ENCODE results near the gene KHSRP. TPM values are rescaled to one million over a fixed set of nuclear protein-coding genes. Genes with fewer than 3 reads are reported as not detected.

KHSRP gene
- total RNA-seq, 1 experiment from 2014 or later = 94.5 TPM

DNA sequence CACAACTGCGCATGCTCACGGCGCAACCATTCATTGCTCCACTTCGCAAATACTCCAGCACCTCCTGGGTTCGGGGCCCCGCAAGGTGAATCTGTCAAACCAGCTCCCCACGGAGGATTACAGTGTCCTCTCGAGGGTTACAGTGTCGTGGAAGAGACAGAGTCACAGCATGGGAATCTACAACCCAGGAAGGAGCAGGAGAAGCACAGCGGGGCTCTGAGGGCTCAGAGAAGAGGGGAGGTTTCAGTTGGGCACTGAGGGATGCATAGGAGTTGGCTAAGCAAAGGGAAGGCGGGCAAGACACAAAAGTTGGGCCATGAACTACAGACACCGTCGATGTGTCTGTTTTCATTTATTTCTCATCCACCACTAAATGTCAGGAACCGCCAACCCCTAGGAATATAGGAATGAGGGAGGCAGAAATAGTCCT, 30.6 kb downstream of the KHSRP start:
- Histone ChIP-seq H4K20me1 (ENCODE audit: insufficient read depth, low read depth, low read length) (no peaks in the 10 kb centered on the region), H3K4me1 (ENCODE audit: low read length) (peaks cover 18% of the 10 kb centered on the region), H3K9me2 (replicated peaks; ENCODE audit: insufficient read depth, low read length) (no peaks in the 10 kb centered on the region), H3K79me2 (ENCODE audit: low read length) (peaks cover 26% of the 10 kb centered on the region), H3K9ac (ENCODE audit: low read length) (peak overlapping the region; percentile 97), H3K27ac (ENCODE audit: low read length) (no peak overlapping the region), H3K27me3 (ENCODE audit: low read length) (no peaks in the 10 kb centered on the region), H3K4me3 (ENCODE audit: low read length) (peak overlapping the region; percentile 97), H3K9me3 (ENCODE audit: low read length) (no peaks in the 10 kb centered on the region), H3K36me3 (ENCODE audit: insufficient read depth, low read length) (peaks cover 10% of the 10 kb centered on the region; the same call in 1 of the 2 replicates), H2AFZ (ENCODE audit: low read length) (peak overlapping the region; percentile 100), H3K4me2 (ENCODE audit: low read depth, low read length, poor library complexity, severe bottlenecking) (peak overlapping the region; percentile 93)
- peak; percentile 87 for DNase-seq

- H3K4me3 ChIP-seq (ENCODE audit: low read length) = peak within 1 kb of the TSS; percentile 97
- H3K27me3 ChIP-seq (ENCODE audit: low read length) = no peaks in the 10 kb centered on the region
- H3K9me3 ChIP-seq (ENCODE audit: low read length) = no peaks in the 10 kb centered on the region
- H2AFZ ChIP-seq (ENCODE audit: low read length) = peak within 1 kb of the TSS; percentile 100
- no peaks in the 10 kb centered on the region for H4K20me1 ChIP-seq (ENCODE audit: insufficient read depth, low read depth, low read length)
- peak; percentile 98 for DNase-seq
- peaks cover 26% of the 10 kb centered on the region for H3K79me2 ChIP-seq (ENCODE audit: low read length)
- H3K9me2 ChIP-seq (replicated peaks; ENCODE audit: insufficient read depth, low read length) = no peaks in the 10 kb centered on the region
- peaks cover 18% of the 10 kb centered on the region for H3K4me1 ChIP-seq (ENCODE audit: low read length)
- peaks cover 10% of the 10 kb centered on the region; the same call in 1 of the 2 replicates for H3K36me3 ChIP-seq (ENCODE audit: insufficient read depth, low read length)
- H3K4me2 ChIP-seq (ENCODE audit: low read depth, low read length, poor library complexity, severe bottlenecking) = peak within 1 kb of the TSS; percentile 93
- H3K9ac ChIP-seq (ENCODE audit: low read length) = peak within 1 kb of the TSS; percentile 97
- H3K27ac ChIP-seq (ENCODE audit: low read length) = peak within 1 kb of the TSS; percentile 35; the same call in 1 of the 2 replicates
Observed at GRCh38 chr19:6393074-6393982, 31.3 kb downstream of the KHSRP start, which contains the start of gene GTF2F1. Gene GTF2F1 (minus strand): TSS chr19:6393164. CDS start chr19:6392995, 169 bp downstream.

DNA sequence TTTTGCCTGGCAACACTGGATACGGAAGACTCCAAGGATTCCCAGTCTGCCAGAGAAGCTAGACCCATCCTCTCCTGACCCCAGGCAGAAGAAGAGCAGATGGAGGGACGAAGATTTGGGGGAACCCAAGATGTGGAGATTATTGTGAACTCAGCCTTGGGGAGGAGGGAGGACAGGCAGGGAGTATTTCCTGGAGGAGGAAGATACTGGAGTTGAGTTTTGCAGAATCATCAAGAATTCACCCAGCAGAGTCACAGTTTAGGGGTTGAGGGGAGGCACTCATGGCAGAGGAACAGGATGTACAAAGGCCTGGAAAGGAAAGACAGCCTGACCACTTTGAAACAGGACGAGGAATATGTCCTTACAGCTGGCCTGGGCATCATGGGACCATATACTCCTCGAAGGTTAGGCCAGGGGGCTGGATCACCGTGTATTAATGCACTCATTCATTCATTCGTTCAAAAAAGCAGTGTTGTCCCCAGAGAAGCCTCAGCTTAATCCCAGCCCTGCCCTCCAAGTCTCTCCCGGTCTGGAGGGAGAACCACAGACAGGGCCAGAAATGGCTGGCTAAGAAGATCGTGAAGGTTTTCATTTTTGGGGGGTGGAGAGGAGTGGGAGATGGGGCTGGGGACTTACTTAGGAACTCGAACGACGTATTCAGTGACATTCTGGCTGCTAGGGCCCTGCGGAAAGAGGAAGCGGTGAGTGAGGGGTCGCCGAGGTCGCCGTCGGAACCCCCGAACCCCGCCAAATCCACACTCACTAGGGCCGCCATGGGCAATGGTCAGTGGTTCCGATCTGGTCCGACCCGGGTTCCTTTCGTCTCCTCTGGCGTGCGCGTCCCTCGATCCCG, 32.2 kb downstream of the KHSRP start:
- DNase-seq = peak; percentile 38
- H3K27ac ChIP-seq (ENCODE audit: low read length) = no peak overlapping the region
- H3K36me3 ChIP-seq (ENCODE audit: insufficient read depth, low read length) = peaks cover 10% of the 10 kb centered on the region; the same call in 1 of the 2 replicates
- no peaks in the 10 kb centered on the region for H3K9me3 ChIP-seq (ENCODE audit: low read length)
- H3K27me3 ChIP-seq (ENCODE audit: low read length) = no peaks in the 10 kb centered on the region
- peaks cover 18% of the 10 kb centered on the region for H3K4me1 ChIP-seq (ENCODE audit: low read length)
- H3K4me3 ChIP-seq (ENCODE audit: low read length) = peak overlapping the region; percentile 97
- H3K9me2 ChIP-seq (replicated peaks; ENCODE audit: insufficient read depth, low read length) = no peaks in the 10 kb centered on the region
- H3K79me2 ChIP-seq (ENCODE audit: low read length) = peaks cover 26% of the 10 kb centered on the region
- peak overlapping the region; percentile 97 for H3K9ac ChIP-seq (ENCODE audit: low read length)
- H2AFZ ChIP-seq (ENCODE audit: low read length) = peak overlapping the region; percentile 100; the same call in 1 of the 2 replicates
- H3K4me2 ChIP-seq (ENCODE audit: low read depth, low read length, poor library complexity, severe bottlenecking) = peak overlapping the region; percentile 93
- H4K20me1 ChIP-seq (ENCODE audit: insufficient read depth, low read depth, low read length) = no peaks in the 10 kb centered on the region

DNA sequence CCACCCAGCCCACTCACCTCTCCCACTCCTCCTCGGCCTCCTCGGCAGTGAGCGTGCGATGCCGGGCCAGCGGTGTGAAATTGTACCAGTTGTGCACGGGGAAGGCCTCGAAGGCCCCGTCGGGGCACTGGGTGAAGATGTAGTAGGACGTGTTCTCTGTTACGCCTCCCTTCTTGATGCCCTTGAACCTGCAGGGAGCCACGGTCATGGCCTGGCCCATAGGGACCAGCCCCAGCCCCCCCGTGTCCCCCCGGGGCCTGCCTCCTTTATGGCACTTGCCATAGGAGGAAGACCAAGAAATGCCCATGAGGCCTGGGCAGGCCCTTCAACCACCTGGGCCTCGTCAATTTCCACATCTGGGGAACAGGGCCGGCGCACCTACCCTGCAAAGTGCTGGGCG, 37.2 kb downstream of the KHSRP start:
- Histone ChIP-seq H3K36me3 (ENCODE audit: insufficient read depth, low read length) (peaks cover 15% of the 10 kb centered on the region), H3K27me3 (ENCODE audit: low read length) (no peaks in the 10 kb centered on the region), H4K20me1 (ENCODE audit: insufficient read depth, low read depth, low read length) (no peaks in the 10 kb centered on the region), H3K4me1 (ENCODE audit: low read length) (peaks cover 9% of the 10 kb centered on the region), H3K27ac (ENCODE audit: low read length) (no peak overlapping the region), H3K4me3 (ENCODE audit: low read length) (no peak overlapping the region), H3K9ac (ENCODE audit: low read length) (no peak overlapping the region), H2AFZ (ENCODE audit: low read length) (no peak overlapping the region), H3K9me2 (replicated peaks; ENCODE audit: insufficient read depth, low read length) (no peaks in the 10 kb centered on the region), H3K9me3 (ENCODE audit: low read length) (no peaks in the 10 kb centered on the region), H3K4me2 (ENCODE audit: low read depth, low read length, poor library complexity, severe bottlenecking) (no peak overlapping the region), H3K79me2 (ENCODE audit: low read length) (peaks cover 20% of the 10 kb centered on the region)
- peak; percentile 23 for DNase-seq

DNA sequence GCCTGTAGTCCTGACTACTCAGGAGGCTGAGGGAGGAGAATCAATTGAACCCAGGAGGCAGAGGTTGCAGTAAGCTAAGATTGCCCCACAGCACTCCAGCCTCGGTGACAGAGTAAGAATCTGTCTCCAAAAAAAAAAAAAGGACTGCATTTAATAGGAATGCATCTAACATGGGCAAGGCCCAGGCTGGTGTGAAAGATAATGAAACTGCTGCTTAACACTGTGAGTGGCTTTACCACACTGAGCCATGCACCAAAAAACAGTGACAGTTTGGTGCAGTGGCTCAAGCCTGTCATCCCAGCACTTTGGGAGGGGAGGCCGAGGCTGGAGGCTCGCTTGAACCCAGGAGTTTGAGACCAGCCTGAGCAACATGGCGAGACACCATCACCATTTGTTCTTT, 40.2 kb downstream of the KHSRP start:
- Histone ChIP-seq H3K9ac (ENCODE audit: low read length) (no peak overlapping the region), H3K27me3 (ENCODE audit: low read length) (no peaks in the 10 kb centered on the region), H3K4me3 (ENCODE audit: low read length) (no peak overlapping the region), H3K4me2 (ENCODE audit: low read depth, low read length, poor library complexity, severe bottlenecking) (no peak overlapping the region), H3K36me3 (ENCODE audit: insufficient read depth, low read length) (peaks cover 28% of the 10 kb centered on the region), H3K4me1 (ENCODE audit: low read length) (no peaks in the 10 kb centered on the region), H2AFZ (ENCODE audit: low read length) (no peak overlapping the region), H3K9me3 (ENCODE audit: low read length) (no peaks in the 10 kb centered on the region), H4K20me1 (ENCODE audit: insufficient read depth, low read depth, low read length) (no peaks in the 10 kb centered on the region), H3K9me2 (replicated peaks; ENCODE audit: insufficient read depth, low read length) (no peaks in the 10 kb centered on the region), H3K27ac (ENCODE audit: low read length) (no peak overlapping the region), H3K79me2 (ENCODE audit: low read length) (no peaks in the 10 kb centered on the region)
- peak; percentile 10 for DNase-seq

- Histone ChIP-seq H3K36me3 (ENCODE audit: insufficient read depth, low read length) (peaks cover 26% of the 10 kb centered on the region), H3K4me2 (ENCODE audit: low read depth, low read length, poor library complexity, severe bottlenecking) (no peak overlapping the region), H3K9me3 (ENCODE audit: low read length) (no peaks in the 10 kb centered on the region), H4K20me1 (ENCODE audit: insufficient read depth, low read depth, low read length) (no peaks in the 10 kb centered on the region), H3K27ac (ENCODE audit: low read length) (no peak overlapping the region), H3K4me1 (ENCODE audit: low read length) (no peaks in the 10 kb centered on the region), H2AFZ (ENCODE audit: low read length) (no peak overlapping the region), H3K9me2 (replicated peaks; ENCODE audit: insufficient read depth, low read length) (no peaks in the 10 kb centered on the region), H3K79me2 (ENCODE audit: low read length) (no peaks in the 10 kb centered on the region), H3K4me3 (ENCODE audit: low read length) (no peak overlapping the region), H3K27me3 (ENCODE audit: low read length) (no peaks in the 10 kb centered on the region), H3K9ac (ENCODE audit: low read length) (no peak overlapping the region)
- peak; percentile 28 for DNase-seq
Observed at GRCh38 chr19:6383188-6383587, 41.4 kb downstream of the KHSRP start.

DNA sequence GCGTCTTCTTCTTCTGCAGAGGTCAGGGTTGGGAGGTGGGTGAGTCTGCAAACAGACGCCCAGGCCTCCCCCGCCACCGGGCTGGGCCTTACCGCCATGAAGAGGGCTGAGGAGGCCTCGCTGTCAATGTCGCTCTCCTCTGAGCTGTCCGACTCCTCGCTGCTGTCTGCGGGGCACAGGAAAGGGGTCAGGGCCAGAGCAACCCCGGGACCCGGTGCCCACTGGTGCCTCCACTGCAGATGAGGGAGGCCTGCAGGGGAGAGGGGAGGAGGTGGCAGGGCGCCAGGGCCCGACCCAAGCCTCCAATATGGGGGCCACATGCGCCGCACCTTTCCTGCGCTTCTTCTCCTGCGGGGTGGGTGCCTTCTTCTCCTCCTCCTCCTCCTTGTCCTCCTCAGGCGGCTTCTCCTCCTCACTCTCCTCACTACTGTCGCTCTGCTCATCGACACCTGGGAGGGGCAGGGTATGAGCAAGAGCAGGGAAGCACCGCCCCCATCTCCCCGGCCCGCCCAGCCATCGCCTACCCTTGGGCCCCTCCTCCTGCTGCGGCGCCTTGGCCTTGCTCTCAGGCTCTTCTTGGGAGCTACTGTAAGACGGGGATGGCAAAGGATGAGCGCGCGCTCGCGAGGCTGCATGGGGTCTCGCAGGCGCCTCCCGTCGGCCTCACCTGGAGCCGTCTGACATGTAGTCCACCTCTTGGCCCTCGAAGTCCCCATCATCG, 43.4 kb downstream of the KHSRP start:
- peak; percentile 34 for DNase-seq
- H4K20me1 ChIP-seq (ENCODE audit: insufficient read depth, low read depth, low read length) = no peaks in the 10 kb centered on the region
- H3K4me3 ChIP-seq (ENCODE audit: low read length) = no peak overlapping the region
- no peaks in the 10 kb centered on the region for H3K9me2 ChIP-seq (replicated peaks; ENCODE audit: insufficient read depth, low read length)
- H3K27me3 ChIP-seq (ENCODE audit: low read length) = no peaks in the 10 kb centered on the region
- H3K4me2 ChIP-seq (ENCODE audit: low read depth, low read length, poor library complexity, severe bottlenecking) = no peak overlapping the region
- H3K9ac ChIP-seq (ENCODE audit: low read length) = no peak overlapping the region
- peaks cover 26% of the 10 kb centered on the region for H3K36me3 ChIP-seq (ENCODE audit: insufficient read depth, low read length)
- no peaks in the 10 kb centered on the region for H3K79me2 ChIP-seq (ENCODE audit: low read length)
- H3K9me3 ChIP-seq (ENCODE audit: low read length) = no peaks in the 10 kb centered on the region
- no peak overlapping the region for H3K27ac ChIP-seq (ENCODE audit: low read length)
- no peaks in the 10 kb centered on the region for H3K4me1 ChIP-seq (ENCODE audit: low read length)
- H2AFZ ChIP-seq (ENCODE audit: low read length) = no peak overlapping the region

Measured in Karpas-422 (cell line).